Activated naive CD8-positive, alpha-beta T cell (primary cell): ENCODE data around the gene DNASE1L1.
"Not testable (repeated sequence)": the region's sequence is repeated elsewhere in the genome, so short reads cannot be mapped to it uniquely, and the experiment has no call there.

Experiments
- H3K27ac Mint-ChIP-seq: one replicate; pipeline ENCODE4 v1.8.0; 2021; ENCODE audit warnings: mixed read lengths
- H3K27me3 Mint-ChIP-seq: one replicate; pipeline ENCODE4 v1.8.0; 2021; ENCODE audit warnings: mixed read lengths
- H3K36me3 Mint-ChIP-seq: one replicate; pipeline ENCODE4 v1.8.0; 2021; ENCODE audit warnings: mixed read lengths
- H3K4me1 Mint-ChIP-seq: one replicate; pipeline ENCODE4 v1.8.0; 2021; ENCODE audit warnings: low read depth, mixed read lengths
- H3K4me3 Mint-ChIP-seq: one replicate; pipeline ENCODE4 v1.8.0; 2021; ENCODE audit warnings: mild to moderate bottlenecking, mixed read lengths
- H3K9me3 Mint-ChIP-seq: one replicate; pipeline ENCODE4 v1.8.0; 2021; ENCODE audit warnings: low read depth, mixed read lengths

Gene DNASE1L1

GRCh38 chrX:154401918-154402621 lies 7.0 kb downstream of the DNASE1L1 start:
- Mint-ChIP-seq H3K27ac (no peak overlapping the region), H3K27me3 (no peaks in the 10 kb centered on the region), H3K4me3 (no peak overlapping the region)

GRCh38 chrX:154401045-154401799 lies 7.8 kb downstream of the DNASE1L1 start:
- Mint-ChIP-seq H3K36me3 (peaks cover 16% of the 10 kb centered on the region), H3K4me1 (peaks cover 2% of the 10 kb centered on the region), H3K9me3 (no peaks in the 10 kb centered on the region), H3K27me3 (no peaks in the 10 kb centered on the region), H3K4me3 (peak overlapping the region; percentile 98), H3K27ac (peak overlapping the region; percentile 100)

More at GRCh38 chrX:154401918-154402621, 7.0 kb downstream of the DNASE1L1 start:
- no peaks in the 10 kb centered on the region for H3K9me3 Mint-ChIP-seq
- peaks cover 16% of the 10 kb centered on the region for H3K36me3 Mint-ChIP-seq
- H3K4me1 Mint-ChIP-seq = peaks cover 2% of the 10 kb centered on the region

GRCh38 chrX:154400369-154400817 lies 8.7 kb downstream of the DNASE1L1 start:
- Mint-ChIP-seq H3K36me3 (peaks cover 16% of the 10 kb centered on the region), H3K4me3 (peak overlapping the region; percentile 98), H3K27ac (peak overlapping the region; percentile 100)
- not testable (repeated sequence) for H3K9me3 Mint-ChIP-seq, H3K27me3 Mint-ChIP-seq, H3K4me1 Mint-ChIP-seq

GRCh38 chrX:154399527-154400368 lies 9.3 kb downstream of the DNASE1L1 start:
- peaks cover 16% of the 10 kb centered on the region for H3K36me3 Mint-ChIP-seq
- peaks cover 2% of the 10 kb centered on the region for H3K4me1 Mint-ChIP-seq
- H3K9me3 Mint-ChIP-seq = no peaks in the 10 kb centered on the region
- peak overlapping the region; percentile 100 for H3K27ac Mint-ChIP-seq
- H3K27me3 Mint-ChIP-seq = no peaks in the 10 kb centered on the region
- peak overlapping the region; percentile 98 for H3K4me3 Mint-ChIP-seq

- Mint-ChIP-seq H3K27me3 (no peaks in the 10 kb centered on the region), H3K36me3 (peaks cover 16% of the 10 kb centered on the region), H3K4me1 (peaks cover 2% of the 10 kb centered on the region), H3K9me3 (no peaks in the 10 kb centered on the region), H3K27ac (peak overlapping the region; percentile 100), H3K4me3 (peak overlapping the region; percentile 98)
These were observed 10.2 kb downstream of the DNASE1L1 start for GRCh38 chrX:154398668-154399526.

- Mint-ChIP-seq H3K36me3 (peaks cover 16% of the 10 kb centered on the region), H3K4me1 (peaks cover 2% of the 10 kb centered on the region), H3K9me3 (no peaks in the 10 kb centered on the region), H3K27me3 (no peaks in the 10 kb centered on the region), H3K27ac (peak within 1 kb of the TSS; percentile 100), H3K4me3 (peak within 1 kb of the TSS; percentile 98)
These were observed 11.0 kb downstream of the DNASE1L1 start, which contains the start of gene RPL10 for GRCh38 chrX:154397888-154398667. RPL10 (plus strand) TSS chrX:154398377; CDS start chrX:154398520, 143 bp downstream.

GRCh38 chrX:154396973-154397887 lies 11.8 kb downstream of the DNASE1L1 start:
- no peaks in the 10 kb centered on the region for H3K27me3 Mint-ChIP-seq
- H3K9me3 Mint-ChIP-seq = no peaks in the 10 kb centered on the region
- H3K4me3 Mint-ChIP-seq = peak overlapping the region; percentile 98
- peaks cover 16% of the 10 kb centered on the region for H3K36me3 Mint-ChIP-seq
- H3K4me1 Mint-ChIP-seq = peaks cover 2% of the 10 kb centered on the region
- peak overlapping the region; percentile 100 for H3K27ac Mint-ChIP-seq

- H3K27ac Mint-ChIP-seq, H3K4me1 Mint-ChIP-seq, H3K27me3 Mint-ChIP-seq, H3K9me3 Mint-ChIP-seq: not testable (repeated sequence)
- peak overlapping the region; percentile 38 for H3K4me3 Mint-ChIP-seq
- H3K36me3 Mint-ChIP-seq = peaks cover 16% of the 10 kb centered on the region
These were observed 12.7 kb downstream of the DNASE1L1 start for GRCh38 chrX:154396363-154396762.

GRCh38 chrX:154389812-154390747 lies 19.0 kb downstream of the DNASE1L1 start:
- H3K4me1 Mint-ChIP-seq, H3K9me3 Mint-ChIP-seq, H3K36me3 Mint-ChIP-seq, H3K27me3 Mint-ChIP-seq, H3K4me3 Mint-ChIP-seq, H3K27ac Mint-ChIP-seq: not testable (repeated sequence)

GRCh38 chrX:154388649-154389048 lies 20.4 kb downstream of the DNASE1L1 start:
- not testable (repeated sequence) for H3K4me3 Mint-ChIP-seq, H3K4me1 Mint-ChIP-seq, H3K9me3 Mint-ChIP-seq, H3K27me3 Mint-ChIP-seq, H3K27ac Mint-ChIP-seq, H3K36me3 Mint-ChIP-seq

- not testable (repeated sequence) for H3K4me3 Mint-ChIP-seq, H3K9me3 Mint-ChIP-seq, H3K36me3 Mint-ChIP-seq, H3K27me3 Mint-ChIP-seq, H3K27ac Mint-ChIP-seq, H3K4me1 Mint-ChIP-seq
These were observed 21.0 kb downstream of the DNASE1L1 start for GRCh38 chrX:154388094-154388493.

GRCh38 chrX:154384284-154384892 lies 24.7 kb downstream of the DNASE1L1 start:
- Mint-ChIP-seq H3K36me3 (no peaks in the 10 kb centered on the region), H3K4me3 (no peak overlapping the region), H3K27ac (no peak overlapping the region), H3K9me3 (no peaks in the 10 kb centered on the region), H3K4me1 (peaks cover 7% of the 10 kb centered on the region), H3K27me3 (no peaks in the 10 kb centered on the region)
